ENCODE measurements around the gene ATP2B2. TPM values are rescaled to one million over a fixed set of nuclear protein-coding genes. Genes with fewer than 3 reads are reported as not detected.

Gene ATP2B2
- total RNA-seq, 2 experiments from 2014 or later = 0.06 TPM; not detected in 1

DNA sequence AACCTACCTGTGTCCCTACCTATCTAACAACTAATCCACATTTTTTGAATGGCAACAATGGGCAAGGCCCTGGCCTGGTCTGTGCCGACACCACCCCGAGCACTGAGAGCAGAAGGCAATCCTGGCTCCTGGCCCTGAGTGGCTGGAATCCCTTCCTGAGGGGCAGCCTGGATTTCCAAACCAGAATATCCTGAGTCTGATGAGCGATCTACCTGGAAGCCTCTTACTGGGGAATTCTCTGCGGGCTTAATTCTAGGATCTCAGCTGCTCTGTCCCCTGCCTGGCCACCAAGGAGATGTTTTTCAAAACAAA is 22.1 kb downstream of the ATP2B2 start:
- Histone ChIP-seq H3K4me1 (ENCODE audit: insufficient read depth, low read length, poor library complexity, severe bottlenecking) (no peaks in the 10 kb centered on the region), H3K27ac (ENCODE audit: low read depth, low read length, poor library complexity, severe bottlenecking) (no peak overlapping the region), H3K4me2 (ENCODE audit: low read length) (no peak overlapping the region), H3K9me2 (ENCODE audit: insufficient read depth, low read length) (no peaks in the 10 kb centered on the region), H2AFZ (ENCODE audit: low read length) (no peak overlapping the region), H3K4me3 (ENCODE audit: low read depth, low read length, poor library complexity, severe bottlenecking) (no peak overlapping the region), H4K20me1 (ENCODE audit: insufficient read depth, low read length) (no peaks in the 10 kb centered on the region), H3K9me3 (ENCODE audit: low read length) (no peaks in the 10 kb centered on the region), H3K79me2 (ENCODE audit: insufficient read depth, low read depth, low read length) (no peaks in the 10 kb centered on the region), H3K36me3 (ENCODE audit: insufficient read depth, low read length) (no peaks in the 10 kb centered on the region)
- no TSS peak for BruUV-seq (replicated peaks)
- intact Hi-C loops (cut with micrococcal nuclease; ENCODE audit: unreplicated experiment) = no loop called here
- no peak for TF ChIP-seq EZH2phosphoT487 (IDR thresholded peaks at IDR 0.05; ENCODE audit: borderline replicate concordance, low read depth, low read length)
- TF ChIP-seq, protein P1, sequence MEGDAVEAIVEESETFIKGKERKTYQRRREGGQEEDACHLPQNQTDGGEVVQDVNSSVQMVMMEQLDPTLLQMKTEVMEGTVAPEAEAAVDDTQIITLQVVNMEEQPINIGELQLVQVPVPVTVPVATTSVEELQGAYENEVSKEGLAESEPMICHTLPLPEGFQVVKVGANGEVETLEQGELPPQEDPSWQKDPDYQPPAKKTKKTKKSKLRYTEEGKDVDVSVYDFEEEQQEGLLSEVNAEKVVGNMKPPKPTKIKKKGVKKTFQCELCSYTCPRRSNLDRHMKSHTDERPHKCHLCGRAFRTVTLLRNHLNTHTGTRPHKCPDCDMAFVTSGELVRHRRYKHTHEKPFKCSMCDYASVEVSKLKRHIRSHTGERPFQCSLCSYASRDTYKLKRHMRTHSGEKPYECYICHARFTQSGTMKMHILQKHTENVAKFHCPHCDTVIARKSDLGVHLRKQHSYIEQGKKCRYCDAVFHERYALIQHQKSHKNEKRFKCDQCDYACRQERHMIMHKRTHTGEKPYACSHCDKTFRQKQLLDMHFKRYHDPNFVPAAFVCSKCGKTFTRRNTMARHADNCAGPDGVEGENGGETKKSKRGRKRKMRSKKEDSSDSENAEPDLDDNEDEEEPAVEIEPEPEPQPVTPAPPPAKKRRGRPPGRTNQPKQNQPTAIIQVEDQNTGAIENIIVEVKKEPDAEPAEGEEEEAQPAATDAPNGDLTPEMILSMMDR (conservative IDR thresholded peaks at IDR 0.05; ENCODE audit: low read length) = no peak
- POLR2A ChIA-PET = no interaction called here
- DNase-seq (ENCODE audit: low spot score) = no peak
- CTCF ChIA-PET (ENCODE audit: unreplicated experiment) = no interaction called here

DNA sequence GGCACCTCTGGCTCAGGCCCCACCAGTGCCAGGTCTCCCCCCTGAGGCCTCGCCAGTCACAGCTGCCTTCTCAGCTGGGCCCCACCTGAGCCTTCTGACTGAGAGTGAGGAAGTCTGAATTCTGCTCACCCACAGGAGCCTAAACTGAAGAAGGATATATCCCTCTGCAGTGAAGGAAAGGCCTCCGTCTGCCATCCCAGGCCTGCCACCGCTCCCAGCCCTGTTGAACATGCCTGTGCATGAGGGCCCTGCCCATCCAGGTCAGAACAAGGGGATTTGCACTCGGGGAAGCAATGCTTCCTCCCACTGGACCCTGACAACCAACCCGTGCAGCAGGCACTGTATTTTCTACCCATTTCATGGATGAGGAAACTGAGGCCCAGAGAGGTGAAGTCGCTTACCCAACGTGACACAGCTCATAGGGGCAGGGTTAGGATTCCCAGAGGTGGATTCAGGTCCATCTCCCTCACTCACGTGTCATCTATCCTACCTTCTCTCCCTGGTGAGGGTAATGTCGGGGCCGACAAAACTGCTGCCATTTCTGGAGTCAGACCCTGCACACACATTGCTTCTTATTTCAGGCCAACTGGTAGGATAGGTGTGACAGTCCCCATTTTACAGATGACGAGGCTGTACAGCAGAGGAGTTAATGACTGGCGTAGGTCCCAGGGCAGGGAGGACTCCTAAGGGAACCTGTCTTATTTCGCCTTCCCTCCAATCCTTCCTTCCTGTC is 22.6 kb downstream of the ATP2B2 start:
- Histone ChIP-seq H3K27ac (ENCODE audit: low read depth, low read length, poor library complexity, severe bottlenecking) (no peak overlapping the region), H3K9me2 (ENCODE audit: insufficient read depth, low read length) (no peaks in the 10 kb centered on the region), H3K4me1 (ENCODE audit: insufficient read depth, low read length, poor library complexity, severe bottlenecking) (no peaks in the 10 kb centered on the region), H3K36me3 (ENCODE audit: insufficient read depth, low read length) (no peaks in the 10 kb centered on the region), H2AFZ (ENCODE audit: low read length) (no peak overlapping the region), H3K79me2 (ENCODE audit: insufficient read depth, low read depth, low read length) (no peaks in the 10 kb centered on the region), H4K20me1 (ENCODE audit: insufficient read depth, low read length) (no peaks in the 10 kb centered on the region), H3K4me2 (ENCODE audit: low read length) (no peak overlapping the region), H3K4me3 (ENCODE audit: low read depth, low read length, poor library complexity, severe bottlenecking) (no peak overlapping the region), H3K9me3 (ENCODE audit: low read length) (no peaks in the 10 kb centered on the region)
- POLR2A ChIA-PET = interaction anchor here (0.6 kb wide), 1 partner anchor 227 kb away, joined by 3 read pairs; no protein-coding TSS in a partner anchor
- no peak for TF ChIP-seq EZH2phosphoT487 (IDR thresholded peaks at IDR 0.05; ENCODE audit: borderline replicate concordance, low read depth, low read length)
- TF ChIP-seq, protein P1 (conservative IDR thresholded peaks at IDR 0.05; ENCODE audit: low read length) = no peak
- BruUV-seq (replicated peaks) = no TSS peak
- CTCF ChIA-PET (ENCODE audit: unreplicated experiment) = no interaction called here
- DNase-seq (ENCODE audit: low spot score) = no peak
- intact Hi-C loops (cut with micrococcal nuclease; ENCODE audit: unreplicated experiment) = no loop called here

DNA sequence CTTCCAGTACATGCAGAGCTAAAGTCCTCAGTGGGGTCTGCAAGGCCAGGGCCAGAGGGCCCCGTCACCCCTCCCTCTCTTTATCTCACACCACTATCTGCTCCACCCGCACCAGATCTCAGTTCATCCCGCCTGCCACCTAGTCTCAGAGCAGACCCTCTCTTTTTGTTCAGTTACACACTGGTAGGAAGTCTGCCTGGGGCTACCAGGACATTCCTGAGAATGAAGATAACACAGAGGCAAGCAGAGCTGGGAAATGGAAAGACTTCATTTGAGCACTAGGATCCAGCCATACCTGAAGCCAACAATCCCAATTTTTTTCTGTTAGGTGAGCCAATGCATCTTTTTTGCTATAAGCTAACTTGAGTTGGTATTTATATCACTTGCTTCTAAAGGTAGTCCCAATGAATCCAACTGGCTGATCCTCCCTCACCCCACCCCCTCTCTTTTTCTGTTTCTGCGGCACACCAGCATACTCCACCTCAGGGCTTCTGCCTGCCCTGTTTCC is 24.5 kb downstream of the ATP2B2 start:
- TF ChIP-seq, protein P1 (conservative IDR thresholded peaks at IDR 0.05; ENCODE audit: low read length) = no peak

More for the DNA sequence above, 24.5 kb downstream of the ATP2B2 start:
- CTCF ChIA-PET (ENCODE audit: unreplicated experiment) = no interaction called here
- H3K4me1 ChIP-seq (ENCODE audit: insufficient read depth, low read length, poor library complexity, severe bottlenecking) = no peaks in the 10 kb centered on the region
- H3K79me2 ChIP-seq (ENCODE audit: insufficient read depth, low read depth, low read length) = no peaks in the 10 kb centered on the region
- no peak for DNase-seq (ENCODE audit: low spot score)
- no peaks in the 10 kb centered on the region for H3K36me3 ChIP-seq (ENCODE audit: insufficient read depth, low read length)
- no peak overlapping the region for H3K27ac ChIP-seq (ENCODE audit: low read depth, low read length, poor library complexity, severe bottlenecking)
- H4K20me1 ChIP-seq (ENCODE audit: insufficient read depth, low read length) = no peaks in the 10 kb centered on the region
- H3K9me2 ChIP-seq (ENCODE audit: insufficient read depth, low read length) = no peaks in the 10 kb centered on the region
- intact Hi-C loops (cut with micrococcal nuclease; ENCODE audit: unreplicated experiment) = no loop called here
- no TSS peak for BruUV-seq (replicated peaks)
- no peak overlapping the region for H3K4me3 ChIP-seq (ENCODE audit: low read depth, low read length, poor library complexity, severe bottlenecking)
- H3K9me3 ChIP-seq (ENCODE audit: low read length) = no peaks in the 10 kb centered on the region
- POLR2A ChIA-PET = no interaction called here
- H3K4me2 ChIP-seq (ENCODE audit: low read length) = no peak overlapping the region
- no peak overlapping the region for H2AFZ ChIP-seq (ENCODE audit: low read length)
